ENCODE results near the gene NEDD4.
"Not testable (repeated sequence)": the region's sequence is repeated elsewhere in the genome, so short reads cannot be mapped to it uniquely, and the experiment has no call there.

The NEDD4 gene

DNA sequence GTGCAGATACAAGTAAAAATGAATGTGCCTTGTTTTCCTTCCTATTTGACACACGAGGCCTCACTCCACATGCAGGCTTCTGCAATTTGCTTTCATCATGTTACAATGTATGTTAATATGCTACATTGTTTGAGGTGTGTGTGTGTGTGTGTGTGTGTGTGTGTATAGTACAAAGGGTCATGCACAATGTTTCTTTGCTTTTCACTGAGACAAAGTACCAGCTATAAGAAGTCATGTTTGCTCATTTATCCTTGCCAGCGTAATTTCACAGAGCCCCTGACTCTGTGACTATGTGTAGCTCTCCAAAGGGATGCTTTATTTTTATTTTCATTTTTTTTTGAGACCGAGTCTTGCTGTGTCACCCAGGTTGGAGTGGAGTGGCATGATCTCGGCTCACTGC is 38.0 kb upstream of the NEDD4 start:
- Histone ChIP-seq H3K4me3 (ENCODE audit: low read depth, low read length) (no peak overlapping the region), H3K27ac (no peak overlapping the region), H3K9me3 (ENCODE audit: severe bottlenecking) (no peaks in the 10 kb centered on the region), H3K36me3 (no peaks in the 10 kb centered on the region), H3K27me3 (ENCODE audit: insufficient read depth, low read depth, severe bottlenecking) (no peaks in the 10 kb centered on the region)
- TF ChIP-seq, protein P1, sequence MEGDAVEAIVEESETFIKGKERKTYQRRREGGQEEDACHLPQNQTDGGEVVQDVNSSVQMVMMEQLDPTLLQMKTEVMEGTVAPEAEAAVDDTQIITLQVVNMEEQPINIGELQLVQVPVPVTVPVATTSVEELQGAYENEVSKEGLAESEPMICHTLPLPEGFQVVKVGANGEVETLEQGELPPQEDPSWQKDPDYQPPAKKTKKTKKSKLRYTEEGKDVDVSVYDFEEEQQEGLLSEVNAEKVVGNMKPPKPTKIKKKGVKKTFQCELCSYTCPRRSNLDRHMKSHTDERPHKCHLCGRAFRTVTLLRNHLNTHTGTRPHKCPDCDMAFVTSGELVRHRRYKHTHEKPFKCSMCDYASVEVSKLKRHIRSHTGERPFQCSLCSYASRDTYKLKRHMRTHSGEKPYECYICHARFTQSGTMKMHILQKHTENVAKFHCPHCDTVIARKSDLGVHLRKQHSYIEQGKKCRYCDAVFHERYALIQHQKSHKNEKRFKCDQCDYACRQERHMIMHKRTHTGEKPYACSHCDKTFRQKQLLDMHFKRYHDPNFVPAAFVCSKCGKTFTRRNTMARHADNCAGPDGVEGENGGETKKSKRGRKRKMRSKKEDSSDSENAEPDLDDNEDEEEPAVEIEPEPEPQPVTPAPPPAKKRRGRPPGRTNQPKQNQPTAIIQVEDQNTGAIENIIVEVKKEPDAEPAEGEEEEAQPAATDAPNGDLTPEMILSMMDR (IDR thresholded peaks at IDR 0.05; ENCODE audit: low read depth, low read length), result no peak
- DNase-seq, result no peak

DNA sequence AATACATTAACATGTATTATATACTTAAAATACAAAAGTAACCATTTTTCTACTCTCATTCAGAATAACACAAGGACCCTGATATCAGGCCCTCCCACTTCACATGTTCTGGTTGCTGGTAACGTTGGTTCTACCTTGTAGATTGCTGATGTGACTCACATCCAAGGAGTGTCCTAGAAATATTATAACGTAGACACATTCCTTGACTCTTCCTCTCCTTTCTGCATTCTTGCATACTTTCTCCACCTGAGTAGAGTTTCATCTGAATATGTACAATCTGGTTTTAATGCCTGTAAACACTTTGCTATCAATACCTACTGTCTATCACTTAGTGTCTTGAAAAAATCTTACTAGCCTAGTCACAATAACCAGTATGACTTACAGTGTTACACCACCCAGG is 35.0 kb upstream of the NEDD4 start:
- no peak for DNase-seq
- no peaks in the 10 kb centered on the region for H3K36me3 ChIP-seq
- no peaks in the 10 kb centered on the region for H3K27me3 ChIP-seq (ENCODE audit: insufficient read depth, low read depth, severe bottlenecking)
- no peak overlapping the region for H3K4me3 ChIP-seq (ENCODE audit: low read depth, low read length)
- TF ChIP-seq, protein P1 (IDR thresholded peaks at IDR 0.05; ENCODE audit: low read depth, low read length), result no peak
- H3K9me3 ChIP-seq (ENCODE audit: severe bottlenecking), result no peaks in the 10 kb centered on the region
- no peak overlapping the region for H3K27ac ChIP-seq

DNA sequence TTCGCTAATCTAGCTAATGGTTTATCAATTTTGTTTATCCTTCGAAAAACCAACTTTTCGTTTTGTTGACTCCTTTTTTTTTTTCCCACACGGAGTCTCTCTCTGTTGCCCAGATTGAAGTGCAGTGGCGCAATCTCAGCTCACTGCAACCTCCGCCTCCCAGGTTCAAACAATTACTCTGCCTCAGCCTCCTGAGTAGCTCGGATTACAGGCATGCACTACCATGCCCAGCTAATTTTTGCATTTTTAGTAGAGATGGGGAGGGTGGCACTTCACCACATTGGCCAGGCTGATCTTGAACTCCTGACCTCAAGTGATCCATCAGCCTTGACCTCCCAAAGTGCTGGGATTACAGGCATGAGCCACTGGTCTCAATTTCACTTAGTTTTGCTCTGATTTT is 29.7 kb upstream of the NEDD4 start:
- not testable (repeated sequence) for H3K9me3 ChIP-seq (ENCODE audit: severe bottlenecking); H3K27ac ChIP-seq; H3K4me3 ChIP-seq (ENCODE audit: low read depth, low read length); DNase-seq; H3K27me3 ChIP-seq (ENCODE audit: insufficient read depth, low read depth, severe bottlenecking); H3K36me3 ChIP-seq

DNA sequence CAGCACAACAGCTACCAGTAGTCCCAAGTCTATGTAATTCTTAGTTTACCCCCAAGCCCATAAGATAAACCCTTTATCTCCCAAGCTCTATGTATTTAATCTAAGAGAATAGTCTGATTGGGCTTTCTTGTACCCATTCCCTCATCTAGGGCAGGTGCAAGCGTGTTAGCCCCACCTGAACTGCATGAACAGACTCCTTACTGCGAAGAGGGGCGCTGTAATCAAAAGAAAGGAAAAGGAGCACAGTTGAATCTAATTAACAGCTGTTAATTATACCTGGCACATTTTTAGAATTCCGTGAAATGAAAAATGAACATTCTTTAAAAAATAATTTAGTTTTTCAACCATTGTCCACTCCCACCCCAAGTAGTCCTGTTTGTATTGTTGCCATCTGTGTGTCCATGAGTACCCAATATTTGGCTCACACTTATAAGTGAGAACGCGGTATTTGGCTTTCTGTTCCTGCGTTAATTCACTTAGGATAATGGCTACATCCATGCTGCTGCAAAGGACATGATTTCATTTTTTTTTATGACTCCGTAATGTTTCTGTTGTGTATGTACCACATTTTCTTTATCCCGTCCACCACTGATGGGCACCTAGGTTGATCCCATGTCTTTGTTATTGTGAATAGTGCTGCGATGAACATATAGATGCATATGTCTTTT is 26.5 kb upstream of the NEDD4 start:
- Histone ChIP-seq H3K36me3 (no peaks in the 10 kb centered on the region), H3K4me3 (ENCODE audit: low read depth, low read length) (no peak overlapping the region), H3K27ac (no peak overlapping the region), H3K9me3 (ENCODE audit: severe bottlenecking) (no peaks in the 10 kb centered on the region), H3K27me3 (ENCODE audit: insufficient read depth, low read depth, severe bottlenecking) (no peaks in the 10 kb centered on the region)
- DNase-seq, result no peak
- TF ChIP-seq, protein P1 (IDR thresholded peaks at IDR 0.05; ENCODE audit: low read depth, low read length), result no peak

DNA sequence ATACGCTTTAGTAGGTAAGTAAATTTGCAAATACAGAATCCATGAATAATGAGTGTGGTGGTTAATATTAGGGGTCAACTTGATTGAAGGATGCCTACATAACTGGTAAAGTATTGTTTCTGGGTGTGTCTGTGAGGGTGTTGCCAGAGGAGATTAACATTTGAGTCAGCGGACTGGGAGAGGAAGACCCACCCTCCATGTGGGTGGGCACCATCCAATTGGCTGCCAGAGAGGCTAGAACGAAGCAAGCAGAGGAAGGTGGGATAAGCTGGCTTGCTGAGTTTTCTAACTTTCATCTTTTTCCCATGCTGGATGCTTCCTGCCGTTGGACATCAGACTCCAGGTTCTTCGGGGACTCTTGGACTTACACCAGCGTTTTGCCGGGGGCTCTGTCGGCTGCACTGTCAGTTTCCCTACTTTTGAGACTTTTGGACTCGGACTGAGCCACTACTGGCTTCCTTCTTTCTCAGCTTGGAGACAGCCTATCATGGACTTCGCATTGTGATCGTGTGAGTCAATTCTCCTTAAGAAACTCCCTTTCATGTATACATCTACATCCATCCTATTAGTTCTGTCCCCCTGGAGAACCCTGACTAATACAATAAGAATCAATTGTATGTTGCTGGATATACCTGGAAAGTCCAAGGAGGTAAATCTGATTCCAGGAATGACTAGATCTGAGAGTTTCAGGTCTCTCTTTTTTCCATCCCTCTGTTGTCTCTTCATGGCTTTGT is 25.8 kb upstream of the NEDD4 start:
- TF ChIP-seq, protein P1 (IDR thresholded peaks at IDR 0.05; ENCODE audit: low read depth, low read length), result no peak
- Histone ChIP-seq H3K9me3 (ENCODE audit: severe bottlenecking) (peaks cover 4% of the 10 kb centered on the region), H3K4me3 (ENCODE audit: low read depth, low read length) (no peak overlapping the region), H3K27ac (no peak overlapping the region), H3K27me3 (ENCODE audit: insufficient read depth, low read depth, severe bottlenecking) (no peaks in the 10 kb centered on the region), H3K36me3 (no peaks in the 10 kb centered on the region)
- DNase-seq, result no peak

DNA sequence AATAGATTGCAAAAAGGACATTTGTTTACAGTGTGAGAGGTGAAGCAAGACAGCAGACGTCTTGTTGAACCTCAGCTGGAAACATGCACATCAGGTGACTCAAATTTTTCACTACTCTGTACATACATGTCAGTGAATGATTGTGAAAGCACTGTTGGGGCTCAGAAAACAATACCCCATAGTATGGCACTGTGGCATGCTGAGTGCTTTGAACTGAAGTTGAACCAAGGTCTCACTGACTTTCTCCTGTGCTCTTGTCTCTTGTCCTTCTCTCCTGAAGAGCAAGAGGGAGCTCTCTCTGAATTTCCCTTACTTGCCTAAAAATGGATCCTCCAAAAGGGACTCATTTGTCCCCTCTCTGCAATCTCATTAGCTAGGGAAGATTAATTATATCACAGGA is 24.5 kb upstream of the NEDD4 start:
- TF ChIP-seq, protein P1 (IDR thresholded peaks at IDR 0.05; ENCODE audit: low read depth, low read length), result no peak
- no peak for DNase-seq
- Histone ChIP-seq H3K4me3 (ENCODE audit: low read depth, low read length) (no peak overlapping the region), H3K27me3 (ENCODE audit: insufficient read depth, low read depth, severe bottlenecking) (no peaks in the 10 kb centered on the region), H3K36me3 (no peaks in the 10 kb centered on the region), H3K27ac (no peak overlapping the region), H3K9me3 (ENCODE audit: severe bottlenecking) (peaks cover 6% of the 10 kb centered on the region)

All from WERI-Rb-1 (cell line).